Heart left ventricle (tissue), 16 donors: ENCODE results near the gene LAG3. TPM values are rescaled to one million over a fixed set of nuclear protein-coding genes. Genes with fewer than 3 reads are reported as not detected.

Source experiments
- ATAC-seq, 4 donors: fragments of 200-7000 bp; cut with Tn5 transposase; one replicate each; pipeline ENCODE4 v1.9.1; 2020 to 2022; ENCODE audit warnings: moderate library complexity in 4 of 4, mild to moderate bottlenecking in 3 of 4, moderate number of reproducible peaks in 1 of 4
- DNase-seq, 5 donors: peaks; one replicate each; pipeline ENCODE4 v3.0.0-alpha.2; 2020
- H3K27ac ChIP-seq, 12 donors: fragments of 200-600 bp; sonication (generic) in 4 of 12; one replicate each; pipeline versions ENCODE4 v1.5.0 to v1.8.0; 2016 to 2022; ENCODE audit warnings: mild to moderate bottlenecking in 2 of 12
- H3K27me3 ChIP-seq, 9 donors: fragments of 200-600 bp; sonication (generic) in 2 of 9; one replicate each; pipeline versions ENCODE4 v1.5.1 to v1.8.0; 2016 to 2022; ENCODE audit warnings: mild to moderate bottlenecking in 3 of 9
- H3K36me3 ChIP-seq, 9 donors: fragments of 200-600 bp; sonication (generic) in 2 of 9; one replicate each; pipeline versions ENCODE4 v1.5.0 to v1.8.0; 2018 to 2022; ENCODE audit warnings: mild to moderate bottlenecking in 2 of 9
- H3K4me1 ChIP-seq, 12 donors: fragments of 200-600 bp; sonication (generic) in 4 of 12; one replicate each; pipeline versions ENCODE4 v1.5.0 to v1.8.0; 2016 to 2022; ENCODE audit warnings: mild to moderate bottlenecking in 3 of 12
- H3K4me3 ChIP-seq, 12 donors: fragments of 200-600 bp; sonication (generic) in 4 of 12; one replicate each; pipeline versions ENCODE4 v1.5.0 to v1.8.0; 2017 to 2022; ENCODE audit warnings: mild to moderate bottlenecking in 9 of 12, moderate library complexity in 4 of 12
- H3K9me3 ChIP-seq, 12 donors: fragments of 200-600 bp; sonication (generic) in 4 of 12; one replicate each; pipeline versions ENCODE4 v1.5.0 to v1.8.0; 2016 to 2022; ENCODE audit warnings: mild to moderate bottlenecking in 1 of 12
- CTCF ChIP-seq, 12 donors: fragments of 200-600 bp; sonication (generic) in 4 of 12; IDR thresholded peaks; one replicate each; pipeline versions ENCODE4 v1.5.0 to v1.8.0; 2018 to 2022; ENCODE audit warnings: antibody characterized with exemption in 12 of 12, mild to moderate bottlenecking in 5 of 12
- POLR2A ChIP-seq, 2 donors: fragments of 450-650 bp; IDR thresholded peaks; one replicate each; pipeline ENCODE4 v1.6.1; 2017; ENCODE audit warnings: antibody characterized with exemption in 2 of 2, mild to moderate bottlenecking in 2 of 2, moderate library complexity in 2 of 2
- WGBS, 4 donors: extraction: QIAGEN DNeasy Blood & Tissue Kit in 2 of 4; methylation state at CpG; one replicate each; pipeline versions ENCODE4 v1.1.5 to v1.1.7; 2013 to 2018; 5-methylcytosine and 5-hydroxymethylcytosine counted together
- intact Hi-C, 10 donors: fragments of 100-400 bp; cut with DNase I; formaldehyde crosslinking; loops; one replicate each; pipeline versions ENCODE4 v1.11.1 to v1.14.2; 2022
- polyA plus RNA-seq, 2 donors: library from polyadenylated mRNA; stranded (reverse); fragments of 200-250 nt; gene quantifications; one replicate each; pipeline ENCODE4 v1.2.3, GENCODE V29; 2013
- total RNA-seq, 9 donors: library from RNA; depleted of rRNA in 2 of 9; stranded (reverse); fragments of >200 nt in 2 of 9; fragmentation: NEBNext Ultra II Directional in 3 of 9; extraction: Animal tissue kit (Norgen Biotek cat#: 25700) in 3 of 9; gene quantifications; one replicate each; pipeline versions ENCODE4 v1.1.0 to v1.2.4, GENCODE V29; 2016 to 2023
- donor health status: ischemic (EF 13 %, LVEDD 7.1; RV severe dilation, severe dysfunction).
- donor health status: healthy with polysubstance abuse.
- donor health status: DM: no; HTN: yes; CAD: no.
- donor health status: DM: no; HTN: no; CAD: no.
- donor health status: ischemic (EF 25% LVEDD 6.9; RV normal size, moderate dysfunction).
- donor health status: ischemic (EF 25% LVEDD 5.7; RV mildly dilated, moderate dysfunction).
- donor health status: healthy.
- donor health status: DM: yes; HTN: yes; CAD: no.
- donor health status: ischemic (EF 35%, LVEDD 5.7; RV mildly dilated, moderate dysfunction).
- donor health status: nonischemic (EF 11% LVEDD 7.7; RV severe dilation, severe dysfunction).
- donor health status: DM: yes; HTN: yes; CAD: no.
- donor health status: PGD.
- donor health status: ischemic (EF 29% LVEDD 5.4; RV normal size, mild dysfunction).
- donor health status: nonischemic (EF 23%, LVEDD 6.1; RV moderate dilation, normal function).

Gene LAG3
- total and polyA plus RNA-seq, 11 donors: 0.03 to 1.5 (median 0.34) TPM; not detected in 4

- peak overlapping the region in 1 of 12 donors; percentile 40 for H3K4me3 ChIP-seq
- H3K36me3 ChIP-seq: no peaks in the 10 kb centered on the region
- ATAC-seq (no peak), DNase-seq (no peak)
- peak overlapping the region in 2 of 12 donors; percentile 75 to 82 for H3K27ac ChIP-seq
- WGBS, 4 donors: 93 to 98% (median 95%) methylated on average over 5 of the region's 5 CpGs
- intact Hi-C loops: loop anchor here in 5 of 10 donors (5.0 to 10.0 kb wide), 4 partner anchors 40 to 163 kb away; partner anchors contain the start of genes GPR162 (in 1 of the 5) and P3H3 (in 1 of the 5)
- no peaks in the 10 kb centered on the region for H3K9me3 ChIP-seq
- H3K27me3 ChIP-seq: peaks cover 0 to 31% (median 0%) of the 10 kb centered on the region in 9 donors
- TF ChIP-seq POLR2A (IDR thresholded peaks at IDR 0.05) (no peak), CTCF (IDR thresholded peaks at IDR 0.05) (no peak)
- H3K4me1 ChIP-seq: peaks cover 0 to 34% (median 15%) of the 10 kb centered on the region in 12 donors
Measured at GRCh38 chr12:6777386-6777785, 5.1 kb downstream of the LAG3 start.

DNA sequence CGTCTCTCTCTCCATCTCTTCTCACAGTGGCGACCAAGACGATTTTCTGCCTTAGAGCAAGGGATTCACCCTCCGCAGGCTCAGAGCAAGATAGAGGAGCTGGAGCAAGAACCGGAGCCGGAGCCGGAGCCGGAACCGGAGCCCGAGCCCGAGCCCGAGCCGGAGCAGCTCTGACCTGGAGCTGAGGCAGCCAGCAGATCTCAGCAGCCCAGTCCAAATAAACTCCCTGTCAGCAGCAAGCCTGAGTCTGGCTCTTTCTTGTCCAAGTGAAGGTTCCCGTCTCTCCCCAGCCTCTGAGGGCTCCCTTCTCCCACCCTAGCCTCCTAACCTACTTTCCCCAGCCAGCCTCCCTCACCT is 5.9 kb downstream of the LAG3 start:
- Histone ChIP-seq H3K27ac (peak overlapping the region in 10 of 12 donors; percentile 56 to 82 (median 66)), H3K4me1 (peaks cover 0 to 27% (median 15%) of the 10 kb centered on the region in 12 donors), H3K9me3 (no peaks in the 10 kb centered on the region), H3K36me3 (no peaks in the 10 kb centered on the region), H3K27me3 (peaks cover 0 to 28% (median 0%) of the 10 kb centered on the region in 9 donors), H3K4me3 (peak overlapping the region in 11 of 12 donors; percentile 23 to 62 (median 47))
- intact Hi-C loops: loop anchor here in 8 of 10 donors (1.0 to 10.0 kb wide), 10 partner anchors 23 to 163 kb away; partner anchors contain the start of genes MLF2 (in 2 of the 8), GPR162 (in 1 of the 8) and P3H3 (in 1 of the 8)
- ATAC-seq (peak; percentile 23 to 65 (median 42)), DNase-seq (peak in 2 of 5 donors; percentile 44 to 73)
- TF ChIP-seq CTCF (IDR thresholded peaks at IDR 0.05) (no peak), POLR2A (IDR thresholded peaks at IDR 0.05) (no peak)
- 27 to 39% (median 33%) methylated on average over 14 of the region's 14 CpGs for WGBS, 4 donors

DNA sequence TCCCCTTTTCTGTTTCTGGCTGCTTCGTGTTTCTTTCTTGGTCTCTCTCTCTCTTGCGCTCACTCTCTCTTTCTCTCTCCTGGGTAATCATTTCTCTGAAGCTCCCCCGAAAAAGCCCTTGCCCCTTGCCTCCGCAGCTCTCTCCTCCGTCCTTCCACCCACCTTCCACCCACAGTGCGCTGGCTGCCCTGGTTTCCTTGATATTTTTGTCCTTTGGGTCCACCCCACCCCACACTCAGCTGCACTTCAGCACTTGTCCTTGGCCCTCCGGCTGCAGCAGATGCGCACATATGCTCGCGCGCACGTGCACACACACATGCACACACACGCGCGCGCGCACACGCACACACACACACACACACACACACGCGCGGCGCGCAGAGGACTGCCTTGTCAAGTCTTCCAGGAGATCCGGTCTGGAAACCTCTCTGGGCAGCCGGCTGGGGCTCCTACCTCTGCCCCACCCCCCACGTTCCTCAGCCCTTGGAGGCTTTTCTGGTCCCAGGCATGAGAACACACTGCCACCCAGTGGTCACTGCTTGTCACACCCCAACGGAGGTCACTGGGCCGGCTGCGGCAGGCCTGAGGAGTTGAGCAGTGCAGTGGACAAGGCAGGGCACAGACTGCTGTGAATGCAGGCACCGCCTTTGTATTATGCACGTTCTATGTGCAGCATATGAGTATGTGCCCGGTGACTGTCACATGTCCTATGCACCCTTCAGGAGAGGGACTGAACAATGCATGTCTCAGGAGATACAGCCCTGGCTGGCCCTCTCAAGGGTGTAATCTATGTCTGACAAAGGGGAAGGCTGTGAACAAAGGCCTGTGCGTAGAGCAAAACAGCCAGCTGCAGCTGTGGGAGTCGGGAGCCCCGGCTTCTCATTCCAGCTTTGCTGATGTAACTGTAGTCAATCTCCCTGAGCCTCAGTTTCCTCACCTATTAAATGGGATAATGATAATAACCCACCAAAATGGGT is 6.5 kb downstream of the LAG3 start:
- intact Hi-C loops: loop anchor here (1.0 to 10.0 kb wide), 13 partner anchors 24 to 164 kb away; partner anchors contain the start of genes MLF2 (in 6 of the 10), GPR162 (in 1 of the 10) and P3H3 (in 1 of the 10)

More for the DNA sequence above, 6.5 kb downstream of the LAG3 start:
- H3K27me3 ChIP-seq: peaks cover 0 to 21% (median 0%) of the 10 kb centered on the region in 9 donors
- TF ChIP-seq CTCF (IDR thresholded peaks at IDR 0.05): peak; percentile 93 to 99 (median 96)
- peak in 1 of 2 donors; percentile 27 for TF ChIP-seq POLR2A (IDR thresholded peaks at IDR 0.05)
- H3K36me3 ChIP-seq: no peaks in the 10 kb centered on the region
- ATAC-seq: peak; percentile 93 to 97 (median 97)
- peaks cover 0 to 21% (median 14%) of the 10 kb centered on the region in 12 donors for H3K4me1 ChIP-seq
- peak overlapping the region in 11 of 12 donors; percentile 23 to 62 (median 47) for H3K4me3 ChIP-seq
- peak; percentile 94 to 96 (median 96) for DNase-seq
- WGBS, 4 donors: 4 to 5% (median 4%) methylated on average over 34 to 35 of the region's 35 CpGs
- peak overlapping the region in 10 of 12 donors; percentile 56 to 82 (median 66) for H3K27ac ChIP-seq
- H3K9me3 ChIP-seq: no peaks in the 10 kb centered on the region
